Activated CD4-positive, CD25-positive, alpha-beta regulatory T cell treated with anti-CD3 and anti-CD28 coated beads, Interleukin-2, amount 50 U/mL, for 24 hours (primary cell): Measurements from ENCODE around the gene DGKZ.

Experiments used
- ATAC-seq, 2 donors: fragments of 150-1000 bp; cut with Tn5 transposase; one replicate each; pipeline ENCODE4 v1.10.0; 2021; ENCODE audit warnings: mild to moderate bottlenecking in 1 of 2, moderate library complexity in 1 of 2

DGKZ gene

DNA sequence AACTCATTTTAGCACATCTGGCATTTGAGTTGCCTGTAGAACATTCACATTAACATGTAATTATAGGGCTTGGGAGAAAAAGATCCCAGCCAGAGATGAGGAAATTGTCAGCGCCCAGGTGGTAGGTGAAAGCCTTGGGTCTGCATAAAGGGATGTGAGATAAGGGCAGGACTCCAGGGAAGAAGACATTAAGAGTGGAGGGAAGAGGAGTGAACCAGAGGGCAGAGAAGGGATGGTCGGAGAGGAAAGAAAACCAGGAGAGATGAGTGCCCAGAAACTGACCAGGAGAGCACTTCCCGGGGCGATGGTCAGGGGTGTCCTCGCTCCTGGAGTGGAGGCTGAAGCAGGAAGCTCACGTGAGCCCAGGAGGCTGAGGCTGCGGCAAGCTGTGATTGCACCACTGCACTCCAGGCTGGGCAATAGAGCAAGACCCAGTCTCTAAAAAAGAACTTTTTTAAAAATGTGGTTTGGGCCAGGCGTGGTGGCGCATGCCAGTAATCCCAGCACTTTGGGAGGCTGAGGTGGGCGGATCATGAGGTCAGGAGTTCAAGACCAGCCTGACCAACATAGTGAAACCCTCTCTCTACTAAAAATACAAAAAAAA is 20.3 kb upstream of the DGKZ start:
- no peak for ATAC-seq

DNA sequence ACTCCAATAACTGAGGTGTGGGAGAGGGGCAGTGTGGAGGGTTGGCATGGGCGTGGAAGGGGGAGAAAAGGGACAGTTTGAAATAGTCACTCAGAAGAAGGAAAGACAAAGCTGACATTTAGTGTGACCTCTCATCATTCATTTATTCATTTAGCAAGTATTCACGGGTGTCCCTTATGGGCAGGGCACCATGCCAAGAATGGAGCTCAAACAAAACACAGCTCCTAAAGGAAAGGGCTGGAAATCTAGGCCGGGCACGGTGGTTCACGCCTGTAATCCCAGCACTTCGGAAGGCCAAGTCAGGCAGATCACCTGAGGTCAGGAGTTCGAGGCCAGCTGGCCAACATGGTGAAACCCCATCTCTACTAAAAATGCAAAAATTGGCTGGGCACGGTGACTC is 19.4 kb upstream of the DGKZ start:
- no peak for ATAC-seq

DNA sequence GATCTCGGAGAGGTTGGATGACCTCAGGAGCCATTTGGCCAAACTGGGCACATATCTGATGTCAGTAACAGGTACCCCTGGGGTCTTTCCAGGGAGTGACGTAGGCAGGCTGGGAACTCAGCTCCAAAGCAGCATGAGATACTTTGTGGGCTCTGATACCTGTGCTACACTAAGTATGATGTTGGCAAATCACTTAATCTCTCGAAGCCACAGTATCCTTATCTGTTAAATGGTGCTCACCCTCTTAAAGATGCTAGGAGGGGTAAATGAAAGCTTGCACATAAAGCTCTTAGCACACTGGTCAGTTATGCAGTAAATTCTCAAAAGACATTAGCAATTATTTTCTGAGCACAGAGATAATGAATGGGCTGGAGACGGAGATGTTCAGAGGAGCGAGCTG is 17.1 kb upstream of the DGKZ start:
- no peak for ATAC-seq

DNA sequence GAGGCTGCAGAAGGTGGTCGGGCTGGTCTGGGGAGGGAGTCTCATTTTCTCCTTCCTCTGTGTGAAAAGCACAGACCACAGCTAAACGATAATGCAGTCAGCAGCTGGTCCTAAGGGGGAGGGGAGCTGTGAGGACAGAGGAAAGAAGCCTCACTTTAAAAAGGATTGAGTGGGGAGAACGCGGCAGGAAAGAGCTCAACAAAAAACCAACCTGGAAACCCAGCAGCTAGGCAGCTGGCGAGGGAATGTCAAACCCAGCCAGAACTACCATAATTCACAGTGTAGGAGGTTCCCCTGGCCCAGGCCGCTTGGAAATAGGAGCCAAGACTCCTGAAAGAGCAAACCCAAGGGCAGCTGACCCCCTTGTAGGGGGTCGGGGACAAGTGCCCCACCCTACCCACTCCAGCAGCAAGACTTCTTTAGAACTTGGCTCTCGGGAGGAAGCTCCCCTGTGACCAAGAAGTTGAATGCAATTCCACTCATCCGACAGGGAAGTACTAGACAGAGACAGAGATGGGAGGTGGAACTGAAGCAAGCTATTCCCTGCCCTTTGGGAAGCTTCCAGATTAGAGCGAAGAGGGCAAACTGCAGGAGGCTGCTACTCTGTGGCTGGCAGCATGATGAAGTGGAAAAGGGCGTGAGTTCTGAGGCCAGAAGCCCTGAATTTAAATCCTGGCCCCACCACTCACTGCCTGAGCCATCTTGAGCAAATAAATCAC is 16.5 kb upstream of the DGKZ start:
- ATAC-seq: no peak

DNA sequence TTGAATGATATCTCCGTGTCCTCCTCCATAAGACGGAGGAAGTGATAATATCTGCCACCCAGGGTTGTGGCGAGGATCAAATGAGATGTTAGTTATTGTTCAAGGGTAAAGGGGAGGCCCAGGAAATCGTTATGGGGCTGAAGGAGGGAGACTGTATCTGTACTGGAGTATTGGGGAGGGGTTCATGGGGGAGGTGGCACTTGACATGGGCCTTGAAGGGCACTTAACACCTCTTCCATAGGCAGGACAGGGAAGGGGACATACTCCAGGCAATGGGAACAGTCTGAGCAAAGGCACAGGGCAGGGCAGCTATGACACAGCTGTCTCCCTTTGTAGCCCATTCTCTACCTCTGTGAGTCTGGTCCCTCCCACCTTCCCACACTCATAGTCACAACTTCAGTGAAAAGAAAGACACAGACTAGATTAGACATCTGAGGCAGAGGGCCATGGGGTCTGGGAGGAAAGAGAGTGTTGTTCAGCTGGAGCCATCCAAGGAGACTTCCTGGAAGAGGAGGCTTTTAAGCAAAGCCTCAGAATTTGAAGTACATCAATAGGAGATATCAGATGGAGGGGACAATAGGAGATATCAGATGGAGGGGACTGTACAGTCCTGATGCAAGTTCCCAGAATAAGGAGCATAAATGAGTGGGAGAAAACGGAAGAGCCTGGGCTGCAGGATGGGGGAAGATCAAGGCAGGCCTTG is 15.8 kb upstream of the DGKZ start:
- peak; percentile 78 to 80 for ATAC-seq

GRCh38 chr11:46332093-46332567 is 15.1 kb upstream of the DGKZ start:
- peak in 1 of 2 donors; percentile 3 for ATAC-seq

GRCh38 chr11:46332568-46333393 is 14.5 kb upstream of the DGKZ start:
- ATAC-seq: peak; percentile 37 to 47

GRCh38 chr11:46333394-46333947 is 13.8 kb upstream of the DGKZ start:
- ATAC-seq: peak in 1 of 2 donors; percentile 6

GRCh38 chr11:46334211-46334610 is 13.1 kb upstream of the DGKZ start:
- no peak for ATAC-seq

GRCh38 chr11:46335271-46335670 is 12.0 kb upstream of the DGKZ start:
- no peak for ATAC-seq

GRCh38 chr11:46335890-46336562 is 11.2 kb upstream of the DGKZ start:
- no peak for ATAC-seq

DNA sequence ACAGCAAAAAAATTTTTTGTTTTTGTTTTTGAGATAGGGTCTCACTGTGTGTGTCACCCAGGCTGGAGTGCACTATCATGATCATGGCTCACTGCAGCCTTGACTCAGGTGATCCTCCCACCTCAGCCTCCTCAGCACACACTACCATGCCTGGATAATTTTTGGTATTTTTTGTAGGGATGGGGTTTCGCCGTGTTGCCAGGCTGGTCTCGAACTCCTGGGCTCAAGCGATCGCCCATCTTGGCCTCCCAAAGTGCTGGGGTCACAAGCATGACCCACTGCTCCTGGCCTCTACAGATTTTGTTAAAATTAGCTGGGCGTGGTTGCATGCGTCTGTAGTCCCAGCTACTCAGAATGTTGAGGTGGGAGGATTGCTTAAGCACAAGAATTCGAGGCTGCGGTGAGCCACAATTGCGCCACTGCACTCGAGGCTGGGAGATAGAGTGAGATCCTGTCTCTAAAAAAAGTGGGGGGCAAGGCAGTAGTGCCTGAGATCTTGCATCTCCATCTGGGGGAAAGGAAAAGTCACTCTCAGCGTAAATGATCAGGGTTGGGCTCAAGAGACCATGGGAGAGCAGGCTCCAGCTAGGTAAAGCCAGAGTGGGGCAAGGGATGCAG is 10.6 kb upstream of the DGKZ start:
- no peak for ATAC-seq

- no peak for ATAC-seq
These were observed 9.5 kb upstream of the DGKZ start for GRCh38 chr11:46337626-46338345.

GRCh38 chr11:46338636-46338987 is 8.7 kb upstream of the DGKZ start:
- ATAC-seq: no peak

DNA sequence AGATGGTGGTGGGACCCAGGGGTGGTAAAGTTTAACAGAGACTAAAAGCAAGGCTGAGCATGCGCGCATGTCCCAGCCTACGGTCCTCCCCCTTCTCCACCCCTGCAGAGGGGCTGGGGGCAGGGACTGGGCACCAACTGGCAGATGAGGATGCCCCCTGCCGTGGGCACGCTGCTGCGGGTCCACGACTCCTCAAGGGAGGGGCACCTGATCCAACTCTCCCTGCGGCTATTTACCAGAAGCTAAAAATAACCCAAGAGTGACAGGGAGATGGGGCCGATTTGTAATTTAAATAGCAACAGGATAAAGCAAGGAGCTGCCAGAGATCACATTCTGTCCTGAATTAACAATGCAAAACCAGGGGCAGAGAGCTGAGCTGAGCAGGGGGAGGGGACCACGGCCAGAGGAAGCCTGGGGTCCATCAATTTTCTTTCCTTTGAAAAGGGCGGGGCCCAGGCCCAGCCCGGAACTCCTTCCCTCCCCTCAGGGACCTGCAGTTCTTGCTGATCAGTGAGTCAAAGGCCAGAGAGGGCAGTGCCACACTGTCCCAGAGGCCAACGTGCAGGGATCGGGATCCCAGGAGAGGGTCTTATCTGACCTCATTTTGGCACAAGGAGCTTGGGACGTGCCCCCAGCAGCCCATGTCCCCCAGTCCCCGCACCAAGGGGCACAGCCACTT is 8.1 kb upstream of the DGKZ start:
- ATAC-seq: no peak

GRCh38 chr11:46339816-46340215 is 7.4 kb upstream of the DGKZ start:
- ATAC-seq: no peak

DNA sequence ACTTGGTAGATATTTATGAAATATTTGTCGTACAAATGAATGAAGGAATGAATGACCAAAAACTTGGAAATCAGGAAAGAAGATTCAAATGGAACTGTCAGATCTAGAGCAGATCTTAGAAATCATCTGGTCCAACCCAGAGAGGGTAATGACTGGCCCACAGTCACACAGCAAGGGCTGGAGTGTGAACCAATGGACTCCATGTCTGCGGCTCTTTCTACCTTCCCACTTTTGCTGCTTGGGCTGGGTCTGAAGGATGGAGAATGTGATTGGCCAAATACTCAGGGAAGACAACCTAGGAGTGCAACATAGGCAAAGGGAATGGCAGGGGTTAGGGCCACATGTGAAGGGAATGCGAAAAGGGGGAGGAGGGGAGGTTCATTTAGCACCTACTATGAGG is 5.8 kb upstream of the DGKZ start:
- no peak for ATAC-seq

DNA sequence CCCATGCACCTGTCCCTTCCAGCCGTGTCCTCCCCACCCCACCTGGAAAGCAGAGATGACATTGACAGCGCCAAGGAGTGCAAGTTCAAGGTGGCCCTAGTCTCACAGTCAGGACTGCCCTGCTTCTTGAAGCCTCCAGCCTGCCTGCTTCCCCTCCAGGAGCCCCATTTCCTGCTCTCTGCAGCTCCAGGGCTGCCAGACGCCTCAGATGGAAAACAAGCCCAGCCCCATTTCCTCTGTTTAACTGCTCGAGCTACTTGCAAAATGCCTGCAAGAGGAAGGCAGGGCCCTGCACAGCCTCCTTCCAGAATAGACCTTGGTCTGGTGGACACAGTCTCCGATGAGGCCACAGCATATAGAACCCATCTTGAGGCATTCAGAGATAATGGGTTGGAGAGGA is 5.0 kb upstream of the DGKZ start:
- no peak for ATAC-seq

GRCh38 chr11:46343520-46343919 is 3.7 kb upstream of the DGKZ start:
- no peak for ATAC-seq

DNA sequence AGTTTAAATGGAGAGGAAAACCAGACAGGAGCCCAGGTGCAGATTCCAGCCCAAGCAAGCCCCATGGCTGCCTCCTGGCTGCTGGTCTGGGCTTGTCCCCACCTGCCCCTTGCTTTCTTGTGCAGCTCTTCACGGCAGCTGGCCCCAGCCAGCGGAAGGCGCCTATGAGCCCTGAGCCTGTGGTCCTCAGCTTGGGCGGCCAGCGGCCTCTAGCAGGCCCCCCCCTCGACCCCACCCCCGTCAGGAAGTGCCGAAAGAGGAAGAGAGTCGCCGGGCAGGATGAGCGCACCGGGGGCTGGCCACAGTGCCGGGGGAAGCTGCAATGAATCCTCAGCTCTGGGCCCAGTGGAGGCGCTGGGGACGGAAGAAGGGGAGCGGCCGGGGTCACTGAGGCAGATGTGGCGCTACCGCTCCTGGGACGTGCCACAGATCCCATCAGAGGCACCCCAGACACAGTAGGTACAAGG is 2.1 kb upstream of the DGKZ start:
- no peak for ATAC-seq
